GM18907 (cell line): ENCODE data around the gene STK17B.
"Not testable (repeated sequence)": the region's sequence is repeated elsewhere in the genome, so short reads cannot be mapped to it uniquely, and the experiment has no call there.

Experiments used
- ATAC-seq: cut with Tn5 transposase; IDR thresholded peaks from one replicate; pipeline ENCODE4 v1.9.1; 2021; ENCODE audit warnings: mild to moderate bottlenecking, moderate library complexity; ENCODE audit not compliant: unreplicated experiment

Gene STK17B

GRCh38 chr2:196117214-196117705 is 54.1 kb downstream of the STK17B start:
- ATAC-seq: no peak

DNA sequence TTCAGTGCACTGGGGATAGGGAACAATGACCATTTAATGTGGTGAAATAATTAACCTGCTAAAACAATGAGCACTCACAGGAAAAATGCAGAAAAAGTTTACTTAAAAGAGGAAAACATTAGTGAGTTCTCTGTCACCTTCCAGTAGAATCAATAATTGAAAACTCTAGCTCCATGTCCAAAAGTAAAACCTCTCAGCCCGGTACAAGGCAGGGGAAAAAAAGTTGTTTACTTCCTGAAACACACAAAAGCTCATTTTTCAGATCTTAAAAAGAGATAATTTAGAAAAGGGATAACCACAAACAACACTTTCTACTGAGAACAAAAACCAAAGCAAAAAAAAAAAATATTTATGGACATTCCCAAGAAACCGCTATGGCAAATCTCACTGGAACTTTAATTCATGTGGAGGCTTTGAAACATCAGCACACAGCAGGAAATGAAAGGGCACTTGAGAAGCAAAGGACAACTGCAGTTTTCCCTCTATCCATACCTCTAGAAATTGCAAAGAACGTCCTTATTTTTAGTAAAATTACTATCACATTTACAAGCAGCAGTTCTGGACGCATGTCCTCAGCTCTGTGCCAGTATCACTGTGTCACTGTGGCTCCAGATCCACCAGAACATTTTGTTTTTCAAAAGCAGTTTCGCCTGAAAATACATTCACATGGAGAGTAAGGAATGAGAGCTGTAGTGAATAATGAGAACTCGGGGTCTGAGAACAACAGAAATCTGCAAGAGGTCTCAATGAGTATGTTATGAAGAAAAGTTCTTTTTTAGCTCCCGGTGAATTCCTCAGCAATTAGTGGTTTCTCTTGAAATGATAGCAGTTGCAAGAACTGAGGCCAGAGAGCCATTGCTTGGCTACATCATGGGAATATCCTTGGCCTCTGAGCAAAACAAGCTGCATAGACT is 58.1 kb downstream of the STK17B start:
- no peak for ATAC-seq

- no peak for ATAC-seq
Measured at GRCh38 chr2:196112418-196113034, 58.9 kb downstream of the STK17B start.

DNA sequence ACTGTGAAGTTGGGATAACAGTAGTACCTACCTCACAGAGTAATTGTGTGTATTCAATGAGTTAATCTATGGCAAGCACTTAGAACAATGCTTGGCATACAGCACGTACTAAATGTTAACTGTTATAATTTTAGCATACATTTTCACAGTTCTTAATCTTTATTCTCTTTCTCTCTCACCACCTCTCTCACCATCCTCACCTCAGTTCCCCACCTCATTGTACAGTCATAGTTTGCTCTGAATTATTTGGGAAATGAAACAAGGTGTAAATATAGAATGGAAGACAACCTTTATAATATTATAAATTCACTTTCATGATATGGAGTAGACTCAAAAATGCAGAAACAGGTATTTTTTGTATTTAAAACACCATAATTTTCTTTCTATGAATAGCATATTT is 62.8 kb downstream of the STK17B start:
- ATAC-seq: no peak

- no peak for ATAC-seq
Measured at GRCh38 chr2:196105951-196106350, 65.4 kb downstream of the STK17B start.

DNA sequence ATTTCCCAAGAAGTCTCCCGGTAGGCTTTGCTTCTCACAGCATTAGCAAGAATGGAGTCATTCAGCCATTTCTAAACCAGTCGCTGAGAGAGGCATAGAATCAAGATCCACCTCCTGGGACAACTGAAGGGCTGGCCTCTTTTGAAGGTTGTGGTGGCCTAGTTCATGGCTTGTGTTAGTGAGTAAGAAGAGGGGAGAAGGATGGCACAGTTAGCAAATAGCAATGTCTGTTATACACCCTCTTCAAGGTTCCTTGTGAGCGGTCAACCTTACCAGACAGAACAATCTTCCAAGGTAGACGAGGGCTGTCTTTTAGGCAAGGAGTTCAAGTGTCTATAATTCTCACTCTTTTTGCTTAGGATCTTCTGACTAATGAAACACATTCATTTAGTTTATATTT is 67.3 kb downstream of the STK17B start:
- ATAC-seq: no peak

DNA sequence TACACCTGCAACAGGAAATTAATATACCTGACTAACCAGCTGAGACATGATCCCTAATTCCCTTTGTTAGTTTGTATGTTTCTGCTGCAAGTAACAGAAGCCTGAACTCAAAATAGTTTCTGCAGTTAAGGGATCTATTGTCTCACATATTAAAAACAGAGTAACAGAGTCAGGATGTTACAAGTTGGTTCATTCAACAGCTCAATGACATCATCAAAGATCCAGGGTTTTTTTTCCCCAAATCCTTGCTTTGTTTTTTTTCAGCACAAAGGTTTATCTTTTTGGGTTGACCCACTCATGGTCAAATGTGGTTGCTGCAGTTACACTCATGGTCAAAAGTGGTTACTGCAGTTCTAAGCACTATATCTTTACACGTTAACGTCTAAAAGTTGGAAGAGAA is 67.8 kb downstream of the STK17B start:
- no peak for ATAC-seq

GRCh38 chr2:196101325-196101991 is 69.9 kb downstream of the STK17B start:
- peak; percentile 96 for ATAC-seq

GRCh38 chr2:196099916-196100315 is 71.5 kb downstream of the STK17B start:
- ATAC-seq: no peak

GRCh38 chr2:196097864-196098660 is 73.3 kb downstream of the STK17B start:
- ATAC-seq: peak; percentile 40

- ATAC-seq: no peak
Measured at GRCh38 chr2:196096982-196097745, 74.2 kb downstream of the STK17B start.

DNA sequence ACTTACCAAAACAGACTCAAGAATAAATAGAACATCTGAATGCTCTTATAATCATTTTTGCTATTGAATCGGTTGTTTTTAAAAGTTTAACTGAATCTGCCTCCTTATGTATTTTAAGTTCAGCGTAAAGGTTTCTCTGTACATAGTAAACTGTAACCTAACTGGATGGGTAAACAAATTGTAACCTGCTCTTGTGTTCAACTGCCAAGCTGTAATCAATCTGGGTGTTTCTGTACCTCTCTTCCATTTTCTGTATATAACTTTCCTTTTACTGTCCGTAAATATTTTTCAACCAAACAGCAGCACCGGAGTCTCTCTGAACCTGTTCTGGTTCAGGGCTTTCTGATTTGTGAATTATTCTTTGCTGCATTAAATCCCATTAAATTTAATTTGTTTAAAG is 75.1 kb downstream of the STK17B start:
- ATAC-seq: no peak

DNA sequence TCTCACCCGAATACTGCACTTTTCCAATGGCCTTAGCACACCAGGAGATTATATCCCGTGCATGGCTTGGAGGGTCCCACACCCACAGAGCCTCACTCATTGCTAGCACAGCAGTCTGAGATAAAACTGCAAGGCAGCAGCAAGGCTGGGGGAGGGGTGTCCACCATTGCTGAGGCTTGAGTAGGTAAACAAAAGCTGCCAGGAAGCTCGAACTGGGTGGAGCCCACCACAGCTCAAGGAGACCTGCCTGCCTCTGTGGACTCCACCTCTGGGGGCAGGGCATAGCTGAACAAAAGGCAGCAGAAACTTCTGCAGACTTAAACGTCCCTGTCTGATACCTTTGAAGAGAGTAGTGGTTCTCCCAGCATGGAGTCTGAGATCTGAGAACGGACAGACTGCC is 81.9 kb downstream of the STK17B start:
- not testable (repeated sequence) for ATAC-seq

GRCh38 chr2:196088203-196088602 is 83.2 kb downstream of the STK17B start:
- ATAC-seq: no peak

- ATAC-seq: no peak
Measured at GRCh38 chr2:196086517-196087368, 84.6 kb downstream of the STK17B start.

DNA sequence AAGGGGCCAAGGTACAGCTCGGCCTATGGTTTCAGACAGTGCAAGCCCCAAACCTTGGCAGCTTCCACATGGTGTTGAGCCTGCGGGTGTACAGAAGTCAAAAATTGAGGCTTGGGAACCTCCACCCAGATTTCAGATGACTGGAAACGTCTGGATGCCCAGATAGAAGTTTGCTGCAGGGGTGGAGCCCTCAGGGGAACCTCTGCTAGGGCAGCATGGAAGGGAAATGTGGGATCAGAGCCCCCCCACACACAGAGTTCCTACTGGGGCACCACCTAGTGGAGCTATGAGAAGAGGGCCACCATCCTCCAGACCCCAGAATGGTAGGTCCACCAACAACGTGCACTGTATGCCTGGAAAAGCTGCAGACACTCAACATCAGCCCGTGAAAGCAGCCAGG is 87.8 kb downstream of the STK17B start:
- no peak for ATAC-seq
